Stomach (tissue), 4 donors: Measurements from ENCODE around the gene TRIM60.

ENCODE experiments used
- CTCF ChIP-seq, 7 experiments: fragments of 450-650 bp in 4 of 7; fragments of 200-600 bp in 3 of 7; sonication (generic) in 3 of 7; IDR thresholded peaks; one replicate each; pipeline ENCODE4 v1.5.1; 2016 to 2019; ENCODE audit warnings: antibody characterized with exemption in 7 of 7, control low read depth in 2 of 7, mild to moderate bottlenecking in 1 of 7
- EP300 ChIP-seq: sonication (generic); formaldehyde crosslinking; IDR thresholded peaks from one replicate; pipeline ENCODE4 v1.6.1; 2017; ENCODE audit warnings: antibody characterized with exemption
- POLR2A ChIP-seq, 4 donors: fragments of 450-650 bp; IDR thresholded peaks; one replicate each; pipeline ENCODE4 v1.6.1; 2016; ENCODE audit warnings: antibody characterized with exemption in 4 of 4, control low read depth in 2 of 4, mild to moderate bottlenecking in 1 of 4, moderate library complexity in 1 of 4
- POLR2AphosphoS5 ChIP-seq, 3 donors: sonication (generic); formaldehyde crosslinking; IDR thresholded peaks; one replicate each; pipeline ENCODE4 v1.6.1; 2016; ENCODE audit warnings: antibody characterized with exemption in 3 of 3

DNA sequence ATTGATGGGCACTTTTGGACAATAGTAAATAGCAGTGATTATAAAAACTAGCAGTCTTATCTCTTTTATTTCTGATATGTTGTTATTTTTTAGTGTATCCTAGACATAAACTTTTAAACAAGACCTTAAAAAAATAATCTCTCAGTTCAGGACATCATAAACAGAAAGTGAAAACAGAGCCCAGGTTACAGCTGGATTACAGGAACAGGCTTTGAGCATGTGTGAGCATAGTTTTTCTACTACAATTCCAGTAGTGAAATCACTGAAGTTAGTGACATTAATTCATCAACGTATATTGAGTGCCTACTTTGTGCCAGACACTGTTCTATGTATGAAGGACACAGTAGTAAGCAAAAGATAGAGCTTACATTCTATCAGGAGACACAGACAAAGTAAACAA lies 38.8 kb downstream of the TRIM60 start:
- TF ChIP-seq POLR2A (IDR thresholded peaks at IDR 0.05) (no peak), CTCF (IDR thresholded peaks at IDR 0.05) (no peak), POLR2AphosphoS5 (IDR thresholded peaks at IDR 0.05) (no peak), EP300 (no peak)
